OCI-M2 (cell line): ENCODE results near the gene SDK1.

Experiments used
- DNase-seq: peaks from one replicate; lab custom pipeline; 2025; ENCODE audit not compliant: unreplicated experiment; lab: John Stamatoyannopoulos, UW

SDK1 gene

DNA sequence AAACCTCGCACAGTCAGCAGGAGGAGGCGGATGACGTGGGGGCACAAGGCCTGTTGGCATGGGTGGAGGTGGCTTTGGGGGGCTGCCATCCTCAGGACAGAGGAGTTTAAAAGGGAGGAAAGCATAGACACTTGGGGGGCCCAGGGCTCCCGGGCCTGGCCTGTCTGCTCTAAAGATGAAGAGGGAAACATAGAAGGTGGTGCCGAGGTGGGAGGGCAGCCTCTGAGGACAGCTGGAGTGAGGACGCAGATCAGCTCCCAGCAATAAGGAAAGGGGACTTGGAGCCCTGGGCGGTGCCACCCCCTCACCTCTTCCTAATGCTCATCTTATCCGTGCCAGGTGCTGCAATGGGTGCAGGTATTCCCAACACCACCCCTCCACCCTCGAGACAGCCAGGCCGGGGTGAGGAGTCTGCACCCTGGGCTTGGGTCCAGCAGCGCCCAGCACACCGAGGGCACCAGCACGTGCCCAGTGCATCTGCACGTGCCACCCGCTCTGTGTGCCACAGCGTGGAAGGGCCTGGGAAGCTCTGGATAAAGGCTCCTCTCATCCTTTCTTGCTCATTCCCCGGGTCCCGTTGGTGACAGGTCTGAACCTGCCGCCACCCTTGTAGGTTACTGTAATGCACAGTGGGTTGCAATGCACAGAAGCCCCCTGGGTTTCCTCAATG, 815.0 kb downstream of the SDK1 start:
- no peak for DNase-seq

DNA sequence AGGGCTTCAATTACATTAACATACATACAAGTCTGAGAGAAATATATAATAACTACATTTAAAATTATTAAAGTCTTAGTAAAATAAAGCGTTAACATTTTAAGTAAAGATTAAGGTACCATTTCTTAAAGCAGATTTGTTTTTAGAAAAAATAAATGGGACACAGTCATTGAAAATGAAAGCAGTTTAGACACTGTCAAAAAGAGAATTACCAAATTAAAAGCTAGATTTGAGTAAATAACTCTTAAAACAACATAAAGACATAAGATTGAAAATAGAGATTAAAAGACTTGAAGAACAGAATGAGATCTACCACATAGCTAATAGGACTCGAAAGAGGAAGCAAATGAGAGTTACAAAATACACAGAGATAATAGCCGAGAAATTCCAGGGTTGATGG, 818.8 kb downstream of the SDK1 start:
- DNase-seq: no peak

DNA sequence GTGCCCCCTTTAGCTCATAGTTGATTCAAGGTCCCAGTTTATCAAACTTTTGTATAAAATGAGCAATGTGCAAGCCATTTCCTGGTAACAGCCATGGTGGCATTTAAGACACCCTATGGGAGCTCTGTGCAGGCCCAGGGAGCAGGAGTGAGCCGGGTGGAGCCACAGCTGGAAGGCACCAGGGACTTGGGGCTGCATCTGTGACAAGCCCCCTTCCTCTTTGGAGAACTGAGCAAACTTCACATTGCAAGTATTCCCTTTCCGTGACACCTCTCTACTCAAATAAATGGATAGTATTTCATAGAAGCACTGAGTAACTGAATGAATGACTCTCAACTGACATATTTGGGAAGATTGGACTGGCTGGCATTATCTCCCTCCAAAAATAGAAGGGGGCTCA, 822.3 kb downstream of the SDK1 start:
- no peak for DNase-seq

DNA sequence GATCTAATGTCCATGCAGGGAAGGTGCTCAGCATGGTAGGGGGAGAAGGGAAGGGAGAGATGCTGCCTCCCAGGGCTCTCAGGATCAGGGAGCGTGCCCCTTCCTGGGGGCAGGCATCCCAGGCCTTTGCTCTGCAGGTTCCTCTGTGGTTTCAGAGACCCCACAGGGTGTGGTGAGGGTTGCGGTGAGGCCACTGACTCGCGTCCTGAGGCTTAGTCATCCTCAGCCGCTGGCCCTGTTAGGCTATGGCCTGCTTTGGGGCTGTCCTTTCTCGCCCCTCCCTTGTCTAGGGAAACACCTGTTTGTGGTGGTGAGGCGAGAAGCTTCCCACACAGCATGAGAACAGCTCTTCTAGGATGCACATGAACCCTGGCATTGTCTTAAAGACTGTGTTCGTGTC, 822.8 kb downstream of the SDK1 start:
- no peak for DNase-seq

DNA sequence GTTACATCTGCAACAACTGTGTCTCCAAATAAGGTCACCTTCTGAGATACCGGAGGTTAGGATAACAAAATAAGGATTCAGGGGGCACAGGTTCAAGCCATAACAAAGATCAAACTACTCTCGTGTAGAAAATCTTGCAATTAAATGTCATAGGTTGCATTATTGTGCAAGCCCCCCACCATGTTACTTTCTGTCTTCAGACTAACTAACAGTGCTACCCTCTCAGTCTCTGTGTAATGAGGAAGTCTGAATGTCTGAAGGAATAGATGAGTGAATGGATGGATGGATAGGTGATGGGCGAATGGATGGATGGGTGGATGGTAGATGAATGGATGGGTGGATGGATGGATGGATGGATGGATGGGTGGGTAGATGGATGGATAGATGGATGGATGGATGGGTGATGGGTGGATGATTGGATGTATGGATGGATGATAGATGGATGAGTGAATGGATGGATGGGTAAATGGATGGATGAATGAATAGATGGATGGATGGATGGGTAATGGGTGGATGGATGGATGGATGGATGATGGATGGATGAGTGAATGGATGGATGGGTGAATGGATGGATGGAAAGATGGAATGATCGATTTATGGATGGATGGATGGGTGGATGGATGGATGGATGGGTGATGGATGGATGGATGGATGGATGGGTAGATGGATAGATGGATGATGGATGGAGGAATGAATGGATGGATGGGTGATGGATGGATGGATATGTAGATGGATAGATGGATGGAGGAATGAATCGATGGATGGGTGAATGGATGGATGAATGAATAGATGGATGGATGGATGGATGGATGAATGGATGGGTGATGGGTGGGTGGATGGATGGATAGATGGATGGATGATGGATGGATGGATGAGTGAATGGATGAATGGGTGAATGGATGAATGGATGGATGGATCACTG, 823.8 kb downstream of the SDK1 start:
- no peak for DNase-seq

DNA sequence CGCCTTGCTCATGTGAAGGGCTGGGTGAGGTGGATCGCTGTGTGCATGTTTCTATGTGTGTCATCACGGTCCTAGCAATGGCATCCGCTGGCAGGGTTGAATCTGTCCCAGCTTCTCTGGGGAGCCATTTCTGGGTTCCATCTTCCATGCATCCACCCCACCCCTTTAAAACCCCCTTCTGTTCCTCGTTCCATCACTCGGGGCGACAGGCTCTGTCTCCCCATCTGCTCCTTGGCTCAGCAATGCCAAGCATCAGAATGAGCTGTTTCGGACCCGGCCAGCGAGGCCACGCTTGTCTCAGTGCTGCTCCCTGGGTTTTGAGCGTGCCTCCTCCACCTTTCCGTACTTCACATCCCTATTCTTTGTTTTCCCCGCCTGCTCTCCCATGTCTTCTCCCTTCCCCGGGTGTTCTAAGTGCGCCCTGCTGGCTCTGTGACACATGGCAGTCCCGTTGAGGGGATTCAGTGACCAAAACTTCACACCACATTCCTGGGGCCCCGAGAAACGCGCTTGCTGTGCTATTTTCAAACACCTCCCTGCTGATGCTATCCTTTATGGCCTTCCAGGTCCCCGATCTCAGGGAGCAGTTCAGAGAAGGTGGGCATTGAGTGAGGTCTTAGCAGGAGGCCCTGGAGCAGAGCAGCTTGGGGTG, 827.0 kb downstream of the SDK1 start:
- DNase-seq: no peak

DNA sequence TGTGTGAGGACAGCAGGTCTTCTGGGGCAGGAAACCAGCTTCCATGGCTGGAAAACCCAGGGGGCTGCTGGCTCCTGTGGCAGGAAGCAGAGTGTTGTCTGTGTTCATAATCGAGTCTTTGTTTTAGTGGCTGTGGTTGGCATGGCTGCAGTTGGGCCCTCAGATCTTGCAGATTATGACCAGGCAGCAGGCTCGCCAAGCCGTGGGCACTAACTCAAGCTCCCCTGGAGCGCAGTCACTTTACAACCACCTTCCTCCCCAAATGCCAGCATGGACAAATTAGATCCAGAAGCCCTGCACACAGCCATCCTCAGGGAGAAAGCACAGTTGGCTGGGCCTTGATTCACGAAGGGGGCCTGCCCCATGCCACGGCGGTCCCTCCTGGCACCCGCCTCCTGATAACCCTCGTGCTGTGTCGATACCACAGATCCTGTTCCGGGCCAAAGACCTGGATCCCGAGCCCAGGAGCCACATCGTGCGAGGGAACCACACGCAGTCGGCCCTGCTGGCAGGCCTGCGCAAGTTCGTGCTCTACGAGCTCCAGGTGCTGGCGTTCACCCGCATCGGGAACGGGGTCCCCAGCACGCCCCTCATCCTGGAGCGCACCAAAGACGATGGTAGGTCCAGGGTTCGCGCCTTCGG, 828.5 kb downstream of the SDK1 start:
- DNase-seq: no peak

DNA sequence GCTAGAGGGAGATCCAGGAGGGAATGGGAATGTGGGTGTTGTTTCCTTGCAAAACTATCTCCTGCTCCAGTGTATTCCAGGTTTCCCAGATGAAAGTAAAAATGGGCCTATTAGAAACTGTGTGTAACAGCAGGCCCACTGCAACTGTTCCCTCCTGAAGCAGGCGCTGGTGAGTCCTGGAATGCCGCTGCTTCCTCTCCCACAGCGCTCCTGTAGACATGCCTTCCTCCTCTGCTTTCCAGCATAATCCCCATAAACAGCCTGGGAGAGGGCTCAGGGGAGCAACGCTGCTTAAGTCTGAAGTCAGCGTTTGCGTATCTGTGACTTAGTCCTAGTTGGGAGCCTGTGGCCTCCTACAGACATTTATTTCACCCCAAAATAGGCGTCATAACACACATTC, 830.0 kb downstream of the SDK1 start:
- no peak for DNase-seq

DNA sequence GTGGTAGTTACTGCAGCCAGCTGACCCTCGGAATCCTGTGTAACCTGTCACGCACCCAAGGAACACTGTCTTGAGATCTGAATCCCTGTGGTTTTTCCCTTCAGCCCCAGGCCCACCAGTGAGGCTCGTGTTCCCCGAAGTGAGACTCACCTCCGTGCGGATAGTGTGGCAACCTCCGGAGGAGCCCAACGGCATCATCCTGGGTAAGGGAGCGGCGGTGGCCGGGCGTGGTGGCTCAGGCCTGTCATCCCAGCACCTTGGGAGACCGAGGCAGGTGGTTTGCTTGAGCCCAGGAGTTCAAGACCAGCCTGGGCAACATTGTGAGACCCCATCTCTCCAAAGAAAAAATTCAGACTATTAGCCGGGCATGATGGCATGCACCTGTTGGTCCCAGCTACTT, 831.2 kb downstream of the SDK1 start:
- DNase-seq: no peak

DNA sequence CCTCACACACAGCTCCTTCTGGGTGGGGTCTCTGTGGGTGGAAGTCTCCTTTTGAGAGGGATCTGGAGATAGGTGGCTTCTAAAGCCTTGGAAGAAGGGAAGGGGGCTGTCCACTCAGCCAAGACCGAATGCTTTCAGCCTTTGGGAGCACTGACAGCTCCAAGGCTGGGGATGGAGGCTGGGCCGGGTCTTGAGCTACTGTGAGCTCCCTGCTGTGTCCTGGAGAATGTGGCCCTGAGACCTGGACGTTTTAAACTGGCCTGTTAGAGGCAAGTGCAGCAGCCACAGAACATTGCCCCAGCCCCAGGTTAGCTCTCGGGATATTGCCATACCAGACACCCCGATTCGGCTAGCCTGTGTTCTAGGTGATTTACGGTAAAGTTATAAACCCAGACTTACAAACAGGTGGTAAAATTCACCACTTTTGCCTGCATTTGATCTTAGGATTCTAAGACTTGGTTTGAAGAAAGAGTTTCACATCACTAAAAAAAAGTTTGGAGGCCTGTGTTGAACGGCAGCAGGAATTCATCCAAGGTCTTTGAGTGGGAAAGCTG, 832.5 kb downstream of the SDK1 start:
- DNase-seq: no peak

DNA sequence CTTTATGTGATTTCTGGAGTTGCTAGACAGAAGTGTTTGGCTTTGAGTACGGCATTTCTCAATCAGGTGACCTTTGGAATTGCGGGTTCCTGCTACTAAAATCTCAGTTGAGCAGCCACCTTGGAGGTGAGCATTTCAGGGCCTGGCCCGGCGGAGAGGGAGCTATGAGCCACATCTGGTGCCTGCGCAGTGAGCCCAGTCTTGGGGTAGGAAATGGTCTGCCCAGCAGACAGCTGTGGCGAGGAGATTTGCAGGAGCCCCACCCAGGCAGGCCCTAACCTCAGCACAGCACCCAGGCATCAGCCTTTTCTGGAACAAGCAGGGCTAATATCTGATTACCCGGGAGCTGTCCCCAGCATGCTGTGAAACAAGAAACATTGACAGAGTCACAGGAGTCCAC, 833.2 kb downstream of the SDK1 start:
- no peak for DNase-seq

DNA sequence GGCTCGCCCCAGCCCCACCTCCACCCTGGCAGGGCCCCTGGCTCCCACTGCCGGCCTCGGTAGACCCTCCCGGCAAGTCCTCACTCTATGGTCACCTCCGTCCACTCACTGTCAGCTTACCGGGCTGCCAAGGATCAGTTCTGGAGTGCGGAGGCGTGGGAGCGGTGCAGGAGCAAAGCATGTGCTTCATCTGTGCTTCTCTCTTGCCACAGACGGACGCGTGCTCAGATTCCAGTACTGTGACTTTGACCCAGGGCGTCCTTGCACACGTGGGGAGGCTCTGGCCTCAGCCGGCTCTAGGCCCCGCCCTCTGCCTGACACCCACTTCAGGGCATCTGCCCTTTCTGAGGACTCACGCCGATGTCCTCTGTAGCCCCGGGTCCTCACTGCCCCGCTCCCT, 833.6 kb downstream of the SDK1 start:
- DNase-seq: no peak

DNA sequence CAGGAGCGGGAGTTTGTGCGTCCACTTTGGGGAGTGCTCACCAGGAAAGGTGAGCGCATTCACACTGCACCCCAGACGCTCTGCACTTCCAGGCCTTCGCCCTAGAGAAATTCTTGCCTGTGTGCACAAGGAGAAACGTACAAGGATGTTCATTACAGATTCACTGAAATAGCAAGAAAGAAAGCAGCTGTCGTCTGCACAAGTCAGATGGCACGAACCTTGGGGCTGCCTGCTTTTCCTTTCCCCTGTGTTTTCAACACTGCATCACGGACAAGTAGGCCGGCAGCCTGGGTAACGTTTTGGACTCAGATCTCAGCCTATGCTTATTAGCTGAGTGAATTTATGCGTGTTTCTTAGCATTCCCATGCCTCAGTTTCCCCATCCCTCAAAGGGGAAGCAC, 834.2 kb downstream of the SDK1 start:
- DNase-seq: no peak

DNA sequence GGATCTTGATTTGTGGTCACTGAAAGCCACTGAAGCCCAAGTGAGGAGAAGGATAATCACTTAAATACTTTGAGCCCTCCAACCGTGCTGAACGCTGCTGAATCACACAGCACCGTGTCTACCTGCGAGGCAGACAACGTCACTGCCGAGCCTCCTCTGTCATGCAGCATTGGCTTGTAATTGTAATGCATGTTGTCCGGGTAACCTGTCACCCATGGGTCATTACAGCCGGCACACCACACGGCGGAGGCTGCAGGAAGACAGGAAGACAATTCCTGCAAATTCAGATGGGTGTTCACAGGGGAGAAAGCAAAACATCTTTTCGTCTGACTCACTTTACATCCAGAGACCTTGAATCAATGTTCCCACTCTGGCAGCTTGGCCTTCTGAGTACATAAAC, 835.0 kb downstream of the SDK1 start:
- DNase-seq: no peak

DNA sequence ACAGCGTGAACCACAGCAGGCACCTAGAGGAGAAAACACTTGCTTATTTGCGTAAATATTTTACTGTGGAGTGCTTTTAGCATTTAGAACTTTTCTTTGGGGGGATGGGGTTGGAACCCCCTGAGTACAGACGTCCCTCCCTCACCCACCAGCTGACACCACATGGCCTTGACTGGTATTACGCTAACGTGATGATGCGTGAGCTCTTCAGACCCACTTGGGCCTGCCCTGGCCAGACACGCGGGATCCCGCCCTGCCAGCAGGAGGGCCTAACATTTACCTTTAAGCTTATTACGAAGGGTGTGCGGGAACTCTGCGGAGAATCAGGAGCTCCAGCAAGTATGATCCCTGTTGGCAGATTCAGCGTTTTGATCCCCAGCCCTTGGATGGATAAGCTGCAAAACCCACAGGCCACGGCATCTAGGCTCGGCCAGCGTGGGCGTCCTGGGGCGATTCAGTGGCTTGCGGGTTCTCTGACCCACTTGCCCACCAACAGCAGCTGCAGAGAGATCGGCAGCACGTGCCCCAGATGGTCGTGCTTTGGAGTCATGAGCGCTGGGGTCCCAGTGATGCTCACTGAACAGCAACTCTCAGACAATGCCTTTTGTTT, 835.6 kb downstream of the SDK1 start:
- DNase-seq: no peak

DNA sequence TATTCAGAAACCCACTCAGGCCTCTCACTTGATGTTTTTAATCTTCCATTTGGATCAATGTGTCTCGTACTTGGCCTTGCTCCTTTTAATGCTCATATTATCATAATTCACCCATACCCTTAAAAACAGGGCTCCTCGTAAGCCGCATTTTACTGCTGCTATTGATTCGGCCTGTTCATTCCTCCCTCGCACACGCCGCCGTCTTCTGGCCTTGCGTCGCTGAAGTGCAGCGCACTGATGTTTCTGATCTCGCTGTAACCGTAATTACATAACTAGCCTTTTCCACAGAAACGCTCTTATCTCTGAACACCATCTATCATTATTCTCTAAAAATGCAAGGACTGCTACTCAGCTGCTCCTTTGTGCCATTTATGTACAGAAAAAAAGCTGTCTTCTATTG, 836.5 kb downstream of the SDK1 start:
- no peak for DNase-seq

DNA sequence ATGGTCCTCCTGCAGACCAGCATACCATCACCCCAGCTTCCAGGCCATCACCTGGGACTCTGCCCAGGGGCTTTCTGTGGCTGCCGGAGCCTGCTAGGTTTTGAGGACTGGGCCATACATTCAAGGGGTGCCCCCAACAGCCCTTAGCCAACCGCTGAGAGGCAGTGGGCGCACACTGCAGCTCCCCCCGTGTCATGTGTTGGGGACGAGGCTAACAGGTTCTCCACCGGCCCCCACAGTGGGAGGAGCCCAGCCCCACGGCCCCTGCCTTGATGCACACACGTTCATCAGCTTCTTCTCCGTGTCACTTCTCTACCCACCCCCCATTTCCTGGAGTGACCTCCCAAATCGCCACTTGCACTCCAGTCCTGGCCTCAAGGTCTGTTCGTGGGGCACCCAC, 837.8 kb downstream of the SDK1 start:
- DNase-seq: no peak

DNA sequence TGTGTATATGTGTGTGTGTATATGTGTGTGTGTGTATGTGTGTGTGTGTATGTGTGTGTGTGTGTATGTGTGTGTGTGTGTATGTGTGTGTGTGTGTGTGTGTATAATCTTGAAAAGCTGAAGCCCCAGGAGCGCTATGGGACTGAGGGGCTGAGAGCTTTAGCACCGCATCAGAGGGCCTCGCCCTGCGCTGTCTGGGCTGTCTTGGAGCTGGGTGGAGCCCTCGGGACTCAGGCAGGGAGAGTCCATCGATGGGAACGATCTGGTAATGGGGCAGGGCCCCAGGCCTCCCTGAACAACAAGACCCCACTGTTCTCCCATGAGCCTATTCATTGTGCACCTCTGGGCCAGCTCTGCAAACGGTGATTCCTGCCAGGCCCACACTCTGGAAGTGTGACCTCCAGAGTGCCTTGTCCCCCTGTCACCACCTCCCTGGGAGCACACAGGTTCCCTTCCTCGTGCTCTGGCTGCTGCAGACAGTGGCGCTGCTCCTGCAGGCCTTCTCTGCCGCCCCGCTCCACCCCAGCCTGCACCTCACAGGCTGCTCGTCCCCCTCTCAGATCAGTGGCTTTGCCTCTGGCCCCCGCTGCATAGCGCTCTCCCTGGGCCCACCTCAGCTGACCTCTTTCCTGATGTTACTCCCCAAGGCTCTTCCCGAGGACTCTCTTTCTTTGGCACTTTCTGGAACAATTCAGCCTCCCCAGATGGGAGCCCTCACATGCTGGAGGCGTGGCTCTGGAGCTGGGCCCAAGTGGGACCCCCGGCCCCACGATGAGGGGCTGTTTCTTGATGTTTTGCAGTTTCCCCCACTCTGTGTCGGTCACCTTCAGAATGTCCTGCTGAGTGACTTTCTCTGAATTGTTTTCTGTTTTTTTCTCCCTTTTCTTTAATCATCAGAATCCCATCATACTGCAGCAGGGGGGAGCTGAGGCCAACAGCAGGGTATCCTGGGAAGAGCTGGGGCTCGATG, 838.9 kb downstream of the SDK1 start:
- DNase-seq: no peak

DNA sequence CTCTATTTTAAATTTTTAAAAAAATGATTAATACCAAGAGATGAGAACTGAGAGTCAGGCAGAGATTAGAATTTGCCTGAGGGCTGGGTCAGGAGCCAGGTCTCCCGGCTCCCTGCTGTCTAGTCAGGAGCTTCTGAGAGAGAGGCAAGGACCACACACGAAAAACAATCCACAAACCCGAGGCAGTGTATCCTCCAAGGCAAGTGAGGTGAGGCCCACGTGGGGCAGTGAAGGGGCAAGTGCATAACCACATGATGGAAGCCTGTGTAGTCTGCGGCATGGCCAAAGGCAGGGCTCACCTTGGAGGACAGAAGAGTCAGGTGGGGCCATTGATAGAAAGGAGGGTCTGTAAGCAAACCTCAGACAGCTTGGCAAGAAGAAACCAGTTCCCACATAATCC, 839.9 kb downstream of the SDK1 start:
- no peak for DNase-seq

DNA sequence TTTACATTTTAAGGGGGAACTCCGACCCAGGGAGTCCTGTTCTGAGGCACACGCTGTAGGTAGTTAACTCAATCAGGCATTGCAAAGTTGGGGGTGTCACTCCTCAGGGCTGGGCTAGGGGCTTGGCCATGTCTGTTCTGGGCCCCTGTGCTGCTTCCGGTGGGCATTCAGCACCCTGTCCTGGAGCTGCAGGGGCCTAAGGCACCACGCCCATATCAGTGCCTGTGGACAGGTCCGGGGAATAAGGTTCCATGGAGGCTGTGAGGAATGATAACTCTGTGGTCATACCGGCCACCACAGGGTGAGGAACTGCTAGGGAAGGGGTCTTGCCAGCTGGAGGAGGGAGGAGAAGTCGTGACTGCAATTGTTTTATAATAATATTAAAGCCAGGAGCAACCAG, 842.0 kb downstream of the SDK1 start:
- no peak for DNase-seq
